Right lobe of liver (tissue), 6 donors: ENCODE data around the gene EYA4. TPM values are rescaled to one million over a fixed set of nuclear protein-coding genes. Genes with fewer than 3 reads are reported as not detected.

Experiments
- ATAC-seq, 4 donors: fragments of 200-7000 bp; cut with Tn5 transposase; one replicate each; pipeline ENCODE4 v1.9.1; 2020; ENCODE audit warnings: mild to moderate bottlenecking in 4 of 4, moderate library complexity in 4 of 4
- DNase-seq, 3 donors: peaks; one replicate each; pipeline ENCODE4 v3.0.0-alpha.2; 2020
- H3K27ac ChIP-seq, 3 donors: fragments of 200-600 bp; one replicate each; pipeline ENCODE4 v1.8.0; 2022
- H3K27me3 ChIP-seq, 2 donors: fragments of 200-600 bp; one replicate each; pipeline ENCODE4 v1.8.0; 2022
- H3K36me3 ChIP-seq, 4 donors: fragments of 200-600 bp; sonication (generic) in 1 of 4; one replicate each; pipeline versions ENCODE4 v1.5.1 to v1.8.0; 2017 to 2022; ENCODE audit warnings: control low read depth in 1 of 4
- H3K4me1 ChIP-seq, 4 donors: fragments of 200-600 bp; sonication (generic) in 1 of 4; one replicate each; pipeline versions ENCODE4 v1.5.1 to v1.8.0; 2017 to 2022; ENCODE audit warnings: control low read depth in 1 of 4
- H3K4me3 ChIP-seq, 3 donors: fragments of 200-600 bp; one replicate each; pipeline ENCODE4 v1.8.0; 2022
- H3K9me3 ChIP-seq, 4 donors: fragments of 200-600 bp; sonication (generic) in 1 of 4; one replicate each; pipeline versions ENCODE4 v1.5.1 to v1.8.0; 2017 to 2022; ENCODE audit warnings: control low read depth in 1 of 4
- CTCF ChIP-seq, 4 donors: fragments of 200-600 bp in 3 of 4; fragments of 450-650 bp in 1 of 4; IDR thresholded peaks; one replicate each; pipeline versions ENCODE4 v1.5.1 to v1.8.0; 2016 to 2022; ENCODE audit warnings: antibody characterized with exemption in 4 of 4, mild to moderate bottlenecking in 2 of 4
- POLR2A ChIP-seq: fragments of 450-650 bp; IDR thresholded peaks from one replicate; pipeline ENCODE4 v1.6.1; 2017; ENCODE audit warnings: antibody characterized with exemption, mild to moderate bottlenecking
- WGBS: methylation state at CpG from one replicate; pipeline ENCODE4 v1.1.6; 2018; ENCODE audit warnings: low coverage, low lambda C conversion rate; ENCODE audit not compliant: insufficient coverage; ENCODE audit errors: missing lambda C conversion rate; 5-methylcytosine and 5-hydroxymethylcytosine counted together
- intact Hi-C, 2 donors: fragments of 100-400 bp; cut with DNase I; formaldehyde crosslinking; loops; one replicate each; pipeline versions ENCODE4 v1.11.2 to v1.14.1; 2022
- total RNA-seq, 6 experiments: library from RNA; depleted of rRNA in 2 of 6; stranded (reverse); fragments of >200 nt in 2 of 6; fragmentation: NEBNext Ultra II Directional in 3 of 6; extraction: Animal tissue kit (Norgen Biotek cat#: 25700) in 3 of 6; gene quantifications; one replicate each; pipeline versions ENCODE4 v1.1.0 to v1.2.4, GENCODE V29; 2016 to 2023
- donor health status: DM: no; HTN: yes; CAD: no.
- donor health status: DM: no; HTN: no; CAD: no.
- donor health status: DM: no; HTN: no; CAD: no.
- donor health status: DM: no; HTN: yes; CAD: no.
- donor health status: DM: no; HTN: yes; CAD: no.

EYA4 gene
- total RNA-seq, 6 experiments from 2014 or later, result 0.09 to 0.37 (median 0.35) TPM; not detected in 1

DNA sequence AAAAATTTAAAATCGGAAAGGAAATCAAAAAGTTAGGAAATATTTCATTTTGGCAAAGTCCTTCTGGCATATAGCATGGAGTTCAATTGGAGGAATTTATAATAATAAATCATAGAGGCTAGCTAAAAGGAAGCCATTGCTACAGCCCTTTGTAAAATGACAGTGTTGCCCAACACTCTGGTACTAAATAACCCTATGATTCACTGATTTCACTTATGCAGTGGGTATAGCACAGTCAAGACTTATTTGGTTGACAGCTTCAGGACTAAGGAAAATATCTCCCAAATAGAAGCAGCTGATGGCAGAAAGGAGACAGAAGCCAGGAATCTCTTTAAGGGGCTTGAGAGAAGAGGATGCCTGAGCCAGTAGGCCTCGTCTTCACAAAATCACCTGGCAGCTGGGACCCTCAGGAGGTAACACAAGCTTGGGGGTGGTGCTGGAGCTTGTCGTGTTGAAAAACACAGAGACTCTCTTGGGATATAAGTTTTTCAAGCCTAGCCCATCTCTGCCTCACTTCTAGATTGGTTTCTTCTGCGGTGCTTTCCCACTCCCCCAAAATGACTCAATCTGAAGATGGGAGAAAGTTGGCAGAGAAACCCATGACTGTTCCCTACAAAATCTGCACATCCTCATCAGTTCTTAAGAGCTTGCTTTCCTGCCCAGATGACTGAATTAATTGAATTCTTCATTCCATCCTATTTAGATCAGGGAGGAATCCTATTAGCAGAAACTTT, 38.4 kb upstream of the EYA4 start:
- no peak for TF ChIP-seq POLR2A
- no peak for TF ChIP-seq CTCF (IDR thresholded peaks at IDR 0.05)
- WGBS, result 61% methylated on average over 4 of the region's 4 CpGs
- H3K36me3 ChIP-seq, result no peaks in the 10 kb centered on the region
- no peaks in the 10 kb centered on the region for H3K4me1 ChIP-seq
- no peak for DNase-seq
- H3K27ac ChIP-seq, result no peak overlapping the region
- ATAC-seq, result no peak
- H3K9me3 ChIP-seq, result no peaks in the 10 kb centered on the region
- no peaks in the 10 kb centered on the region for H3K27me3 ChIP-seq
- H3K4me3 ChIP-seq, result no peak overlapping the region
- intact Hi-C loops, result no loop called here

DNA sequence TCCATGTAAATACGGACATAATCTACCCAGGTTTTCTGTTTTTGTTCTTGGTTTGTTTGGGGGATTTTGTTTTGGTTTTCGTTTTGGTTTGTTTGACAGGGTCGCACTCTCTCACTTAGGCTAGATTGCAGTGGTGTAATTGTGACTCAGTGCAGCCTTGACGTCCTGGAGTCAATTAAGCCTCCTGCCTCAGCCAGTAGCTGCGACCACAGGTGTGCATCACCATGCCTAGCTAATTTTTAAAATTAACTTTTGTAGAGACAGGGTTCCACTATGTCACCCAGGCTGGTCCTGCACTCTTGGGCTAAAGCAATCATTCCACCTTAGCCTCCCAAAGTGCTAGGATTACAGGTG, 37.8 kb upstream of the EYA4 start:
- Histone ChIP-seq H3K27ac (no peak overlapping the region), H3K4me3 (no peak overlapping the region), H3K27me3 (no peaks in the 10 kb centered on the region), H3K9me3 (no peaks in the 10 kb centered on the region), H3K36me3 (no peaks in the 10 kb centered on the region), H3K4me1 (no peaks in the 10 kb centered on the region)
- intact Hi-C loops, result no loop called here
- DNase-seq, result no peak
- ATAC-seq, result no peak
- 68% methylated on average over 5 of the region's 5 CpGs for WGBS
- TF ChIP-seq CTCF (IDR thresholded peaks at IDR 0.05), result no peak
- TF ChIP-seq POLR2A, result no peak

- DNase-seq (no peak), ATAC-seq (no peak)
- no peaks in the 10 kb centered on the region for H3K27me3 ChIP-seq
- no peak overlapping the region for H3K27ac ChIP-seq
- H3K9me3 ChIP-seq, result no peaks in the 10 kb centered on the region
- intact Hi-C loops, result no loop called here
- H3K36me3 ChIP-seq, result no peaks in the 10 kb centered on the region
- H3K4me1 ChIP-seq, result no peaks in the 10 kb centered on the region
- H3K4me3 ChIP-seq, result no peak overlapping the region
- TF ChIP-seq POLR2A (no peak), CTCF (IDR thresholded peaks at IDR 0.05) (no peak)
Observed at GRCh38 chr6:133205304-133205703, 35.9 kb upstream of the EYA4 start.

- intact Hi-C loops, result no loop called here
- WGBS, result 50% methylated on average over 5 of the region's 5 CpGs
- Histone ChIP-seq H3K36me3 (no peaks in the 10 kb centered on the region), H3K27ac (no peak overlapping the region), H3K9me3 (no peaks in the 10 kb centered on the region), H3K27me3 (no peaks in the 10 kb centered on the region), H3K4me3 (no peak overlapping the region), H3K4me1 (no peaks in the 10 kb centered on the region)
- ATAC-seq (no peak), DNase-seq (no peak)
- TF ChIP-seq CTCF (IDR thresholded peaks at IDR 0.05) (no peak), POLR2A (no peak)
Observed at GRCh38 chr6:133206942-133207341, 34.2 kb upstream of the EYA4 start.

GRCh38 chr6:133207754-133208153, 33.4 kb upstream of the EYA4 start:
- intact Hi-C loops, result no loop called here
- ATAC-seq, result no peak
- no peaks in the 10 kb centered on the region for H3K27me3 ChIP-seq
- no peak overlapping the region for H3K27ac ChIP-seq
- no peaks in the 10 kb centered on the region for H3K9me3 ChIP-seq
- no peak for DNase-seq
- H3K4me1 ChIP-seq, result no peaks in the 10 kb centered on the region
- TF ChIP-seq CTCF (IDR thresholded peaks at IDR 0.05), result no peak
- no peak for TF ChIP-seq POLR2A
- H3K36me3 ChIP-seq, result no peaks in the 10 kb centered on the region
- H3K4me3 ChIP-seq, result no peak overlapping the region
